ENCODE results near the gene RAB19. TPM values are rescaled to one million over a fixed set of nuclear protein-coding genes. Genes with fewer than 3 reads are reported as not detected.
"Not testable (repeated sequence)": the region's sequence is repeated elsewhere in the genome, so short reads cannot be mapped to it uniquely, and the experiment has no call there.

Gene RAB19
- total RNA-seq, 1 experiment from 2014 or later, result not detected

- no peak for DNase-seq
- H3K36me3 ChIP-seq, result no peaks in the 10 kb centered on the region
- no peaks in the 10 kb centered on the region for H3K9me3 ChIP-seq
- H3K27me3 ChIP-seq, result no peaks in the 10 kb centered on the region
- H3K4me3 ChIP-seq, result no peak overlapping the region
These were observed 31.5 kb downstream of the RAB19 start for GRCh38 chr7:140435252-140435895.

GRCh38 chr7:140439359-140439758 is 35.5 kb downstream of the RAB19 start:
- Histone ChIP-seq H3K27me3 (no peaks in the 10 kb centered on the region), H3K9me3 (no peaks in the 10 kb centered on the region), H3K36me3 (no peaks in the 10 kb centered on the region)

GRCh38 chr7:140440593-140440992 is 36.7 kb downstream of the RAB19 start:
- H3K27me3 ChIP-seq, result no peaks in the 10 kb centered on the region
- no peaks in the 10 kb centered on the region for H3K9me3 ChIP-seq
- H3K4me3 ChIP-seq, result no peak overlapping the region
- H3K36me3 ChIP-seq, result no peaks in the 10 kb centered on the region
- peak; percentile 4 for DNase-seq

More at GRCh38 chr7:140439359-140439758, 35.5 kb downstream of the RAB19 start:
- H3K4me3 ChIP-seq, result no peak overlapping the region
- no peak for DNase-seq

DNA sequence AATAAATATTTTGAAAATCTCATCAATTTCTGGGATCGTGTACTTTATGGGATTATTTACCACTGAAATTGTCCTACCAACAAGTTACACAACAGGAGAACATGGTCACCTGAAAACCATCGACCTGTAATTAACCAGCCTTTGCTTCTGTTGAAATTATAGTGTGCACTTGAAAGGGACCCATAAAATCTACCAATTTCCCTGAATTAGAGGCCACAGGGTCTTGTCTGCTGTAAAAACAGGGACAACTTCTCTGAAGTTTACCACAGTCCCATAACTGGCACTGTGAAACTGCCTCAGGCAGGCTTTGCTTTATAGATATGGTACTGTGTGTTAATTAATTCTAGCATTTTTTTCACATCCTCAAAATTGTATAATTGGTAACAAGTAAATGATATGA is 37.7 kb downstream of the RAB19 start:
- H3K4me3 ChIP-seq, result no peak overlapping the region
- no peaks in the 10 kb centered on the region for H3K36me3 ChIP-seq
- no peaks in the 10 kb centered on the region for H3K9me3 ChIP-seq
- DNase-seq, result no peak
- no peaks in the 10 kb centered on the region for H3K27me3 ChIP-seq

DNA sequence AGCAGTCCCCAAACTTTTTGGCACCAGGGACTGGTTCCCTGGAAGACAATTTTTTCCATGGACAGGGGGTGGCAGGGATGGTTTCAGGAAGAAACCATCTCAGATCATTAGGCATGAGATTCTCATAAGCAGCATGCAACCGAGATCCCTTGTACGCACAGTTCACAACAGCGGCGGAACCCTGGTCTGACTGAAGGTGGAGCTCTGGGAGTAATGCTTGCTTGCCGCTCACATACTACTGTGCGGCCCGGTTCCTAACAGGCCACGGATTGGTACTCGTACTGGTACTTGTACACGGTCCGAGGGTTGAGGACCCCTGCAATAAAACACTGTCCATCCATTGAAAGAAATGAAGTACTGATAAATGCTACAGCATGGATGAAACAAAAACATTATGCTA is 42.6 kb downstream of the RAB19 start:
- Histone ChIP-seq H3K27me3 (no peaks in the 10 kb centered on the region), H3K4me3 (no peak overlapping the region), H3K9me3 (no peaks in the 10 kb centered on the region), H3K36me3 (no peaks in the 10 kb centered on the region)
- no peak for DNase-seq

DNA sequence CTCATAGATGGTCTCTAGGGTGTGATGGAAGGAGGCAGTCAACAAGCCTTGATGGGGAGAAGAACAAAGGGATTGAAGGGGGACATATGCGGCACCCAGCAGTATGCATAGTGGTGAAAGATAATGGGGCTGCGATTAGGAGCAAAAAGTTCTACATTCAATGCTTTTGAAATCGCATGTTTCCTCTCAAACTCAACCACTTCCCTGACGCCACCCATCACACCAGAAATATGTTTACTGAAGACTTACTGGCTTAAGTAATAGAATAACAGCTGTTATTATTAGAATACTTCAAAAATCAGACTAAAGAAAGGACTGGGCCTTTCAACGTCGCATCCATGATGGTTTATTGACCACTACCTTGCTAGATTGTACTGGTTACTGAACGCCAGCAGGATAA is 44.0 kb downstream of the RAB19 start:
- Histone ChIP-seq H3K27me3 (no peaks in the 10 kb centered on the region), H3K9me3 (no peaks in the 10 kb centered on the region), H3K36me3 (no peaks in the 10 kb centered on the region), H3K4me3 (no peak overlapping the region)
- DNase-seq, result no peak

- Histone ChIP-seq H3K9me3 (no peaks in the 10 kb centered on the region), H3K4me3 (no peak overlapping the region)
- no peak for DNase-seq
These were observed 45.1 kb downstream of the RAB19 start for GRCh38 chr7:140448781-140449480.

DNA sequence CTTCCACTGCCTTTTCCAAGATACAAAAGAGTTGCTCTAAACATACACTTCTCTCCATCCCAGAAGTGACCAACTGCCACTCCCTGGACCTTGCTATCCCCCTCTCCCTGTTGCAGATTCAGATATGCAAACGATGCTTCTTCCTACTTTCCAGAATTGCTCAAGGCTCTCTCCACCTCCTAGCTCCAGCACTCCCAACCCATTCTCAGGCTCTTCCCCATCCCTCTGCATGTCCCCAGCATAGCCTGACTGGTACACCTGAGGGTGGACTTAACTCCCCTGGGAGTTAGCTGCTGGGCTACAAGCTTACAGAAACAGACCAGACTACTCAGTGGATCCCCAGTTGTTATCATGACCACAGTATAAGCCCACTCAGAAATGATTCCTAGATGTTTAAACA is 47.9 kb downstream of the RAB19 start:
- DNase-seq, result no peak
- Histone ChIP-seq H3K9me3 (no peaks in the 10 kb centered on the region), H3K4me3 (no peak overlapping the region), H3K36me3 (no peaks in the 10 kb centered on the region), H3K27me3 (no peaks in the 10 kb centered on the region)

More at GRCh38 chr7:140448781-140449480, 45.1 kb downstream of the RAB19 start:
- no peaks in the 10 kb centered on the region for H3K36me3 ChIP-seq
- no peaks in the 10 kb centered on the region for H3K27me3 ChIP-seq

- Histone ChIP-seq H3K36me3 (peaks cover 4% of the 10 kb centered on the region; the same call in 1 of the 2 replicates), H3K27me3 (no peaks in the 10 kb centered on the region), H3K4me3 (no peak overlapping the region), H3K9me3 (no peaks in the 10 kb centered on the region)
- DNase-seq, result no peak
These were observed 49.4 kb downstream of the RAB19 start for GRCh38 chr7:140453273-140453672.

GRCh38 chr7:140453785-140454656 is 50.2 kb downstream of the RAB19 start:
- DNase-seq, H3K36me3 ChIP-seq, H3K9me3 ChIP-seq, H3K4me3 ChIP-seq, H3K27me3 ChIP-seq: not testable (repeated sequence)

- no peak overlapping the region for H3K4me3 ChIP-seq
- no peak for DNase-seq
- H3K9me3 ChIP-seq, result no peaks in the 10 kb centered on the region
- no peaks in the 10 kb centered on the region for H3K27me3 ChIP-seq
- H3K36me3 ChIP-seq, result peaks cover 4% of the 10 kb centered on the region; the same call in 1 of the 2 replicates
These were observed 50.8 kb downstream of the RAB19 start for GRCh38 chr7:140454657-140455015.

- Histone ChIP-seq H3K4me3 (no peak overlapping the region), H3K9me3 (no peaks in the 10 kb centered on the region), H3K36me3 (peaks cover 4% of the 10 kb centered on the region; the same call in 1 of the 2 replicates), H3K27me3 (no peaks in the 10 kb centered on the region)
- DNase-seq, result no peak
These were observed 51.9 kb downstream of the RAB19 start for GRCh38 chr7:140455743-140456142.

DNA sequence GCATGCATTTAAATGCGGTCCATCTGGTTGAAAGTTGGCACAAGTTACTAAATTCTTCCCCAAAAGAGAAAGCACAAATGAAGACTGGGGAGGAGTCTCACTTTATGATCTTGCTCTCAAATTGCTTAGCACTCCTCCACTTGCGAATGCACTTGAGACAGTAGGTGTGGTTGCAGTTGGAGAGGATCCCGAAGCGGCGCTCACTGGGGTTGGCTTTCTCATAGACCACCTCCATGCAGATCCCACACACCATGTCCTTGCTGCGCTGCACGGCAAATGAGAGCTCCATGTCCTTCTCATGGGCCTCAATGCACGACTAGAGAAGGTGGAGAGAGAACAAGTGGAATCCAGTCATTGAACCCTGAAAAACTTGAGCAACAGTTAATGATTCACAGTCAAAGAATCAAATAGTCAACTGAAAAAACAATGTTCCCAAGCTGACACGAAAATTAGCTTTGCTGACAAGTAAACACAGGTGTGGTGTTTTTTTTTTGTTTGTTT is 52.7 kb downstream of the RAB19 start:
- H3K4me3 ChIP-seq, result no peak overlapping the region
- H3K9me3 ChIP-seq, result no peaks in the 10 kb centered on the region
- H3K27me3 ChIP-seq, result no peaks in the 10 kb centered on the region
- no peak for DNase-seq
- H3K36me3 ChIP-seq, result peaks cover 4% of the 10 kb centered on the region

DNA sequence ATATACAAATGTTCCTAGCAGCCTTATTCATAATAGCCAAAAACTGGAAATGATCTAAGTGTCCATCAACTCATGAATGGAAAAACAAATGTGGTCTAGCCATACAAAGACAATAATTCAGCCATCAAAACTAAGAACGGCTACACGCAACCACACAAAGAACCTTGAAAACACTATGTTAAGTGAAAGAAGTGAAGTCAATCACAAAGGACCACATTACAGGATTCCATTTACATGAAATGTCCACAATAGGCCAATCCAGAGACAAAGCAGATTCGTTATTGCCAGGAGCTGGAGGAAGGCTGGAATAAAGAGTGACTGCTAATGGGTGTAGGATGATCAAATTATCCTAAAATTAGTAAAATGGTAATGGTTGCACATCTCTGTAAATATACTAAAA is 54.3 kb downstream of the RAB19 start:
- H3K4me3 ChIP-seq, result no peak overlapping the region
- no peaks in the 10 kb centered on the region for H3K9me3 ChIP-seq
- DNase-seq, result no peak
- H3K27me3 ChIP-seq, result no peaks in the 10 kb centered on the region
- peaks cover 4% of the 10 kb centered on the region for H3K36me3 ChIP-seq

DNA sequence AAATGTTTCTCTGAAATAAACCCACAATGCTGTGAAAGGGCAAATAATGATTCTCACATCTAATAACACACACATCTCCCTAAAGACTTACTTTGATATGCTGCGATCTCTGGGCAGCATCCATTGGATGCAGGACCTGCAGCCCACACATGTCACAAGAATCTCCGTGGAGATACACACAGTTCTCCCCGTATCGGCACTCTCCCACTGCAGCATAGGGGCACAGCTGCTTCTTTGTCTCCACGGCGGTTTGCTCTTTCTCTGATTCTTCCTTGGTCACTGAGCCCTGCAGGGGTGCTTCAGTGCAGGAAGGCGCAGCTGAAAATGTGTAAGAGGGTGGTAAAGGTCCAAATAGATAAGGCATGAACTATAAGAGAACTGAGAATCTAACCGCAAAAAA is 55.1 kb downstream of the RAB19 start:
- Histone ChIP-seq H3K4me3 (no peak overlapping the region), H3K27me3 (no peaks in the 10 kb centered on the region), H3K9me3 (no peaks in the 10 kb centered on the region), H3K36me3 (peaks cover 4% of the 10 kb centered on the region)
- no peak for DNase-seq

DNA sequence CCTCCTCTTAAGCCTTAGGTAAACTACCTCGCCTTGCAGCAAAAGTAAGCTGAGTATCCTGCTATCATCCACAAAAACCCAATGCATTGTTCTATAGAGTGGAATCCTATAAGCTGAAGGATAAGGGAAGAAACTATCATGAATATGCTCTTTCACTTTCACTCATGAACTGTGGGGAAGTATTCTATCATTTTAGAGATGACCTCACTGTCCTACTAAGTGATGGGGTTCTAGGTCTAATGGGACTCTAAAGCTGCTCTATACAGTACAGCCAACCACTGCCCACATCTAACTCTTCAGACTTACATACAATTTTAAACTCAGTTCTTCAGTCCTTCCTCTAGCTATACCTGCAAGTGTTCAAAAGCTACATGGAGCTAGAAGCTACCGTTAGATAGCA is 59.3 kb downstream of the RAB19 start:
- Histone ChIP-seq H3K9me3 (no peaks in the 10 kb centered on the region), H3K36me3 (no peaks in the 10 kb centered on the region; the same call in none of the 2 replicates), H3K4me3 (no peak overlapping the region), H3K27me3 (no peaks in the 10 kb centered on the region)
- DNase-seq, result no peak

DNA sequence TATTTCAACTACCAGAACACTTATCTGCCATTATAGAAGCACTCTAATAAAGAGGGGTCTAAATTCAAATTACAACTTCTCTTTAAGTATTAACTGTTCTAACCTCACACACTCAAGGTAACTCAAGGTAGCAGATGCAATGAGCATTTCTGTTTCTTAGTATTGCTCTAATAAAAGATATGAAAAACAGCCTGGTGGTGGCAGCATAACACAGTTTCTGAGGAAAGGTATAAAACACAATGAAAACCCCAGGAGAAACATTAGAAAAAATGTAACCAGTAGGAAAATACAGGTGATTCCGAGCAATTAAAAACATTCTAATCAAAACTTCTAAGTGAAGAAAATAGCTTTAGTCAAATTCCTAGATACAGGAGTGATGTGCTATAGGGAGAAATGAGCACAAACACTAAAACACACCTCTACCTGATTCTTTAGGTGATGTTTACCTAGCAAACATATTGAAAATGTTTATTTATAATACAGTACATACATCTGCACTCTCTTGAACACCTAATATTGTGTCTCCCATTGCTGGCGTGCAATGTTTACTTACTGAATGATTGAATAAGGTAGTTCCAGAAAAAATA is 72.0 kb downstream of the RAB19 start:
- Histone ChIP-seq H3K36me3 (no peaks in the 10 kb centered on the region), H3K4me3 (no peak overlapping the region), H3K27me3 (no peaks in the 10 kb centered on the region), H3K9me3 (no peaks in the 10 kb centered on the region)
- DNase-seq, result no peak
